ENCODE data around the gene PDE4D. TPM values are rescaled to one million over a fixed set of nuclear protein-coding genes. Genes with fewer than 3 reads are reported as not detected.

PDE4D gene
- total and polyA plus RNA-seq, 11 donors, result 5.2 to 68.3 (median 42.1) TPM

DNA sequence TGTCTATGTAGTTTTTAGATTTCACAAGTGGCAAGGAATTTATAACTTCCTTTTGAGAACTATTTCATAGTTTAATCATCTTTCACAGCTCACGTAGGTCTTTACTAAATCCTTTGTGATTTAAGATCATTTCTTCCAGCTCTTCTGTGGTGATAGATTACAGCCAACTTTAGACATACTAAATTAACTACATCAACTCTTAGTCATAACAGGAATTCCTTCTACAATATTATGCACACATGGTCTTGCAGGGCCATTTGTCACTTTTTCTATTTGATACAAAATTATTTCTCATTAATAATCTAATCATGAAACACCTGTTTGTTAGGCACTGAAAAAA, 208.4 kb downstream of the PDE4D start:
- H3K4me1 ChIP-seq, result no peaks in the 10 kb centered on the region
- H3K27ac ChIP-seq, result peak overlapping the region in 1 of 12 donors; percentile 41
- no peak overlapping the region for H3K4me3 ChIP-seq
- TF ChIP-seq POLR2A (IDR thresholded peaks at IDR 0.05), result no peak
- TF ChIP-seq, protein P1, sequence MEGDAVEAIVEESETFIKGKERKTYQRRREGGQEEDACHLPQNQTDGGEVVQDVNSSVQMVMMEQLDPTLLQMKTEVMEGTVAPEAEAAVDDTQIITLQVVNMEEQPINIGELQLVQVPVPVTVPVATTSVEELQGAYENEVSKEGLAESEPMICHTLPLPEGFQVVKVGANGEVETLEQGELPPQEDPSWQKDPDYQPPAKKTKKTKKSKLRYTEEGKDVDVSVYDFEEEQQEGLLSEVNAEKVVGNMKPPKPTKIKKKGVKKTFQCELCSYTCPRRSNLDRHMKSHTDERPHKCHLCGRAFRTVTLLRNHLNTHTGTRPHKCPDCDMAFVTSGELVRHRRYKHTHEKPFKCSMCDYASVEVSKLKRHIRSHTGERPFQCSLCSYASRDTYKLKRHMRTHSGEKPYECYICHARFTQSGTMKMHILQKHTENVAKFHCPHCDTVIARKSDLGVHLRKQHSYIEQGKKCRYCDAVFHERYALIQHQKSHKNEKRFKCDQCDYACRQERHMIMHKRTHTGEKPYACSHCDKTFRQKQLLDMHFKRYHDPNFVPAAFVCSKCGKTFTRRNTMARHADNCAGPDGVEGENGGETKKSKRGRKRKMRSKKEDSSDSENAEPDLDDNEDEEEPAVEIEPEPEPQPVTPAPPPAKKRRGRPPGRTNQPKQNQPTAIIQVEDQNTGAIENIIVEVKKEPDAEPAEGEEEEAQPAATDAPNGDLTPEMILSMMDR (IDR thresholded peaks at IDR 0.05), result no peak
- H3K9me3 ChIP-seq, result peaks cover 0 to 3% (median 0%) of the 10 kb centered on the region in 12 donors
- no peak for DNase-seq
- intact Hi-C loops (cut with DNase I), result no loop called here
- H3K36me3 ChIP-seq, result no peaks in the 10 kb centered on the region
- ATAC-seq, result no peak
- 81 to 88% (median 85%) methylated on average over 1 of the region's 1 CpG for WGBS, 4 donors
- no peaks in the 10 kb centered on the region for H3K27me3 ChIP-seq

DNA sequence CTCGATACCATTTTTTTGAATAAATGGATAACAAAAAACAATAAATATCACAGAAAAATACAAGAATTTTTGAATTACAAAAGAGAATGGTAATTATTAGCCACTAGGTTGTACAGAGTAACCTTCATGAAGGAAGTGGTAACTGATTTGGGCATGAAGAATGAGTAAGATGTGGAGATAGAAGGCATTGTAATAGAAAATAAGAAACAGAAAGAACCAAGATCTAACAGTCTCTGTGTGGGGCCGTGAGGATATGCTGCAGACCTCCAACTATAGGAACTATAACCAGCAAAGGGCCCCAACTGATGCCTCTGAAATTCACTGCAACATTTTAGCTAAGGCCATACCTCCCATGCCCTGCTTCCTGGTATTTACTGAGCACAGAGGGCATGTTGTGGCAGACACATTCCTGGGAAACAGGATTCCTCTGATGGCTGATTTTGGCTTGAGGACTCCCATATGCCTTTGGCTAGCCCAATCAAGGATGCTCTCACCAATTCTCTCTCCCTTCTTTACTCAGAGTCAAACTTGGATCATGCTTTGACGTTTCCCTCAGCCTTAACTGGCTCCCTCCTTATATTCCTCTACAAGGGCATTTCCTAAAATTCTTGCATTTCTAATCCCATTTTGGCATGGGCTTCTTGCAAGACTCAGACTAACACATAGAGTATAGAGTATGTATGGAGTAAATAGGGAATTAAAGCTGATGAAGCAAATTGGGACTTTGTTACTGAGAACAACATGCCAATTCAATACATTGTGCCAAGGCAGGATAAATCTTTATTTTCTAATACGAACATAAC, 208.9 kb downstream of the PDE4D start:
- ATAC-seq (no peak), DNase-seq (no peak)
- WGBS, 4 donors, result 63 to 79% (median 70%) methylated on average over 4 of the region's 4 CpGs
- H3K4me1 ChIP-seq, result no peaks in the 10 kb centered on the region
- H3K4me3 ChIP-seq, result no peak overlapping the region
- TF ChIP-seq, protein P1 (IDR thresholded peaks at IDR 0.05), result no peak
- TF ChIP-seq POLR2A (IDR thresholded peaks at IDR 0.05), result no peak
- H3K9me3 ChIP-seq, result no peaks in the 10 kb centered on the region
- intact Hi-C loops (cut with DNase I), result no loop called here
- no peaks in the 10 kb centered on the region for H3K27me3 ChIP-seq
- H3K27ac ChIP-seq, result peak overlapping the region in 1 of 12 donors; percentile 41
- no peaks in the 10 kb centered on the region for H3K36me3 ChIP-seq

- H3K4me1 ChIP-seq, result no peaks in the 10 kb centered on the region
- no peaks in the 10 kb centered on the region for H3K27me3 ChIP-seq
- DNase-seq (no peak), ATAC-seq (no peak)
- no peaks in the 10 kb centered on the region for H3K9me3 ChIP-seq
- intact Hi-C loops (cut with DNase I), result no loop called here
- H3K4me3 ChIP-seq, result no peak overlapping the region
- H3K27ac ChIP-seq, result no peak overlapping the region
- no peak for TF ChIP-seq POLR2A (IDR thresholded peaks at IDR 0.05)
- TF ChIP-seq, protein P1 (IDR thresholded peaks at IDR 0.05), result no peak
- 92 to 96% (median 94%) methylated on average over 4 of the region's 4 CpGs for WGBS, 4 donors
- no peaks in the 10 kb centered on the region for H3K36me3 ChIP-seq
These were observed 210.2 kb downstream of the PDE4D start for GRCh38 chr5:59683311-59683710.

GRCh38 chr5:59682542-59682941, 211.0 kb downstream of the PDE4D start:
- no peak overlapping the region for H3K4me3 ChIP-seq
- WGBS, 4 donors, result 84 to 89% (median 87%) methylated on average over 1 of the region's 1 CpG
- peak overlapping the region in 1 of 12 donors; percentile 26 for H3K27ac ChIP-seq
- no peaks in the 10 kb centered on the region for H3K9me3 ChIP-seq
- intact Hi-C loops (cut with DNase I), result no loop called here
- ATAC-seq, result no peak
- no peaks in the 10 kb centered on the region for H3K27me3 ChIP-seq
- no peaks in the 10 kb centered on the region for H3K36me3 ChIP-seq
- DNase-seq, result no peak
- no peaks in the 10 kb centered on the region for H3K4me1 ChIP-seq
- TF ChIP-seq, protein P1 (IDR thresholded peaks at IDR 0.05), result no peak
- TF ChIP-seq POLR2A (IDR thresholded peaks at IDR 0.05), result no peak

Data from heart left ventricle (tissue), 16 donors.